A673 (cell line): ENCODE results near the gene ANKS3. TPM values are rescaled to one million over a fixed set of nuclear protein-coding genes. Genes with fewer than 3 reads are reported as not detected.

Experiments
- BruUV-seq: library from RNA; stranded (reverse); fragments of 400-500 nt; replicated peaks from 2 replicates; lab custom pipeline; 2021; lab: Mats Ljungman, UMichigan
- CTCF ChIA-PET: fragments of 300-600 bp; sonication (Branson Sonifier 250); formaldehyde crosslinking; loops from one replicate; lab custom pipeline; 2022; ENCODE audit warnings: antibody characterized with exemption; lab: Charles Lee
- POLR2A ChIA-PET: fragments of 300-600 bp; sonication (Branson Sonifier 250); formaldehyde crosslinking; loops from one replicate; lab custom pipeline; 2022; ENCODE audit warnings: antibody characterized with exemption; ENCODE audit not compliant: low non-redundant PET; lab: Charles Lee
- DNase-seq: peaks from one replicate; pipeline ENCODE4 v3.0.0-alpha.2; 2015; ENCODE audit warnings: low spot score
- H3K27ac ChIP-seq: fragments of 200-600 bp; sonication (generic); 2 replicates; pipeline ENCODE4 v1.5.1; 2016; ENCODE audit warnings: mixed run types, low read depth, mild to moderate bottlenecking, mixed read lengths, antibody characterized with exemption, low read length; ENCODE audit not compliant: poor library complexity, severe bottlenecking
- H3K27me3 ChIP-seq: fragments of 200-600 bp; sonication (generic); replicated peaks from 2 replicates; pipeline ENCODE4 v1.6.1; 2017; ENCODE audit warnings: mixed run types, low read depth, mild to moderate bottlenecking, mixed read lengths, antibody characterized with exemption, low read length; ENCODE audit not compliant: insufficient read depth, poor library complexity
- H3K36me3 ChIP-seq: fragments of 200-600 bp; sonication (generic); 2 replicates; pipeline ENCODE4 v1.6.1; 2016; ENCODE audit warnings: mixed run types, mild to moderate bottlenecking, mixed read lengths, antibody characterized with exemption, low read length; ENCODE audit not compliant: insufficient read depth, poor library complexity, severe bottlenecking
- H3K4me1 ChIP-seq: fragments of 200-600 bp; sonication (generic); 2 replicates; pipeline ENCODE4 v1.6.1; 2017; ENCODE audit warnings: mixed run types, mild to moderate bottlenecking, mixed read lengths, antibody characterized with exemption, low read length; ENCODE audit not compliant: insufficient read depth, poor library complexity, severe bottlenecking
- H3K4me3 ChIP-seq: fragments of 200-600 bp; sonication (generic); 2 replicates; pipeline ENCODE4 v1.5.1; 2016; ENCODE audit warnings: low read depth, mixed run types, mild to moderate bottlenecking, mixed read lengths, low read length; ENCODE audit not compliant: poor library complexity, severe bottlenecking
- H3K9me3 ChIP-seq: fragments of 200-600 bp; sonication (generic); 2 replicates; pipeline ENCODE4 v1.6.1; 2016; ENCODE audit warnings: mixed run types, low read depth, mild to moderate bottlenecking, mixed read lengths, antibody characterized with exemption, low read length; ENCODE audit not compliant: poor library complexity, severe bottlenecking
- CTCF ChIP-seq: fragments of 300-800, 200-600 bp; sonication (generic); conservative IDR thresholded peaks from 2 replicates; pipeline ENCODE4 v1.5.1; 2017; ENCODE audit warnings: low read depth, mild to moderate bottlenecking, antibody characterized with exemption, low read length, moderate library complexity, mixed read lengths
- EZH2 ChIP-seq: fragments of 200-600 bp; sonication (generic); IDR thresholded peaks from 2 replicates; pipeline ENCODE4 v1.6.1; 2017; ENCODE audit warnings: borderline replicate concordance, low read depth, mild to moderate bottlenecking, mixed read lengths, antibody characterized with exemption, low read length; ENCODE audit not compliant: poor library complexity, severe bottlenecking
- intact Hi-C: fragments of 100-400 bp; cut with micrococcal nuclease; formaldehyde crosslinking; loops from one replicate; pipeline ENCODE4 v1.10.0; 2022; ENCODE audit not compliant: unreplicated experiment
- total RNA-seq: library from RNA; stranded (reverse); gene quantifications from 2 replicates; pipeline ENCODE4 v1.2.3, GENCODE V29; 2021

Gene ANKS3
- total RNA-seq, 1 experiment from 2014 or later, result 26.9 TPM

DNA sequence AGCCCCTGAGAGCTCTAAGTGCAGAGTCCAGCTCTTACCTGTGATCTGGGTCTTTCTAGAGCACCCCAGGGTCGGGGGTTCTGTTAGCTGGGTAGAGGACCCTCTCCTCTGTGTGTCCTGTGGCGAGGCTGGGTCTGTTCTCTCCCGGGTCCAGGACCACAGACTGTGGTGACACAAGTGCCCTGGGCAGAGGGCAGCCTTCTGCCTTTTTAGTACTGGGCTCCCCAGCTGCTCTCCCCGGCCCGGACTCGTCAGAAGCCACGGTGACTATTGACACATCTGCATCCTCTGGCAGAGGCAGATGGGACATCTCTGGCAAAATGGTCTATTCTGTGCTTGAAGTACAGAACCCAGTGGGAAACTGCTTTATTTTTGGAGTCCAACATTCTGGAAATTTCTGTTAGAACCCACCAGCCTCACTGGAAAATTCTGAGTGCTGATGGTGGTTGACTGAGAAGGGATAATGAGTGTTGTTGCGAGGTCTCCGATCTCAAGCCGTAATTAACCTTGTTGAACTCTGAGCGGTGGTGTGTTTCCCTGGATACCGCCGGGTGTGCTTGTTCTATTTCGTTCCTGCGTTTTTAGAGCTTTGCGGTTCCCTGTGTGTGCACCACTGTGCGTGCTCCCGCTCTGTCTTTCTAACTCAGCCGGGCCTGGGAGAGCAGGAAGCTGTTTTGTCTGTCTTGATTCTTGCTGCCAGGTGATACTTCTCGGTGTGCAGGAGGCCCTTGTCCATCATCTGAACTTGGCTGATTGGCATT, 66.7 kb downstream of the ANKS3 start:
- ChIA-PET CTCF (no interaction called here), POLR2A (no interaction called here)
- no peak for DNase-seq
- H3K27me3 ChIP-seq, result no peaks in the 10 kb centered on the region
- H3K4me1 ChIP-seq, result no peaks in the 10 kb centered on the region
- no peak overlapping the region for H3K27ac ChIP-seq
- TF ChIP-seq CTCF (no peak), EZH2 (no peak)
- H3K9me3 ChIP-seq, result no peaks in the 10 kb centered on the region
- H3K4me3 ChIP-seq, result no peak overlapping the region
- intact Hi-C loops, result no loop called here
- peaks cover 18% of the 10 kb centered on the region for H3K36me3 ChIP-seq
- no TSS peak for BruUV-seq

DNA sequence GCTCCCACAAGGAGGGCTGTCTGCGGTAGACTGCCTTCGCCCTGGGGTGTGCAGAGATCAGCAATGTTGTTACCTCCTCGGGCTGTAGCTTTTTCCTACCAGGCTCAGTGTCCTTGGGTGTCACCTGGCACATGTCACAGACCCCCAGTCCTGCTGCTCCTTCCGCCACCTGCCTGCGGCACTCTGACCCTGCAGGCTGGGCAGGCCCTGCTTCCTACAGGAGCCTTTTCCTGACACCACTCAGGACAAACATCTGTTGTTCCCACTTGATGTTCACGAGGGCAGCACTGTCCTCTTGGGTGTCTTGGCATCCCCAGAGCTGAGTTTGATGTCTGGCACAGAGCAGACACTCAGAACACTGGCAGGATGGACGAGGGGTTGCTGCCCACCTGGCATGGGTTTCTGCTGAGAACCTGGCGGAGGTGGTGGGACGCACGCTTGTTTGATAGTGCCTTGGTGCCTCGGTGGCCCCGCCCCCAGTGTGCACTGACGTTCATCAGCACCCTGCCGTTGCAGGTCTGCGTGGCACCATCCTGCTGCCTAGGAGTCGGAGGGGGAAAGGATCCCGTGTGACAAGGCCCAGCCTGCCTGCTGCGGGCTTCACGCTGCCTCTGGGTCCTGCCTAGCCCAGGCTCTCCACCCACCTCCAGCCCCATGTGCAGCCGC, 67.4 kb downstream of the ANKS3 start:
- CTCF ChIA-PET, result no interaction called here
- TF ChIP-seq CTCF, result no peak
- TF ChIP-seq EZH2, result no peak
- intact Hi-C loops, result no loop called here
- Histone ChIP-seq H3K9me3 (no peaks in the 10 kb centered on the region), H3K4me3 (no peak overlapping the region), H3K27ac (no peak overlapping the region), H3K27me3 (no peaks in the 10 kb centered on the region), H3K4me1 (no peaks in the 10 kb centered on the region), H3K36me3 (peaks cover 18% of the 10 kb centered on the region)
- BruUV-seq, result no TSS peak
- no peak for DNase-seq
- POLR2A ChIA-PET, result no interaction called here

GRCh38 chr16:4664538-4665418, 69.3 kb downstream of the ANKS3 start:
- DNase-seq, result no peak
- ChIA-PET CTCF (no interaction called here), POLR2A (no interaction called here)
- BruUV-seq, result no TSS peak
- no peak for TF ChIP-seq CTCF
- TF ChIP-seq EZH2, result no peak
- no peak overlapping the region for H3K4me3 ChIP-seq
- intact Hi-C loops, result no loop called here
- no peak overlapping the region for H3K27ac ChIP-seq
- H3K9me3 ChIP-seq, result no peaks in the 10 kb centered on the region
- peaks cover 16% of the 10 kb centered on the region for H3K36me3 ChIP-seq
- H3K27me3 ChIP-seq, result no peaks in the 10 kb centered on the region
- no peaks in the 10 kb centered on the region for H3K4me1 ChIP-seq
